ENCODE data around the gene ACMSD.

ACMSD gene

DNA sequence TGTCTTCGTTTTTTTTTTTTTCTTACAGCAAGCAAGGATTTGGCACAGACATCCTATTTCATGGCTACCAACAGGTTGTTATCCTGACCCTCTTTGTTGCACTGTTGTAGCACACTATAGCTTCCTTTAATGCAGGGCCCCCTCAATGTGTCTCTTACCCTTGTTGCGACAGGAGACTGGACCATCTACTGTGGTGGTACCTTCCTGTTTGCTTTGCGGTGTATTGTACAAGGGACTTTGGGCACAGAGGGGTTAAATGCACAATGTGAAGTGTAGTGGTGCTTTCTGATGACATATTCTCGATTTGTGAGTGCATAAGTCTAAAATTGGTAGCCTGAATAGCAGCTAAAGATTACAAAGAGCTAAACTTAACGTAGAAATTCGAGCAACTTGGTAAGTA, 107.7 kb downstream of the ACMSD start:
- no peak for DNase-seq (ENCODE audit: low read depth, low spot score)

DNA sequence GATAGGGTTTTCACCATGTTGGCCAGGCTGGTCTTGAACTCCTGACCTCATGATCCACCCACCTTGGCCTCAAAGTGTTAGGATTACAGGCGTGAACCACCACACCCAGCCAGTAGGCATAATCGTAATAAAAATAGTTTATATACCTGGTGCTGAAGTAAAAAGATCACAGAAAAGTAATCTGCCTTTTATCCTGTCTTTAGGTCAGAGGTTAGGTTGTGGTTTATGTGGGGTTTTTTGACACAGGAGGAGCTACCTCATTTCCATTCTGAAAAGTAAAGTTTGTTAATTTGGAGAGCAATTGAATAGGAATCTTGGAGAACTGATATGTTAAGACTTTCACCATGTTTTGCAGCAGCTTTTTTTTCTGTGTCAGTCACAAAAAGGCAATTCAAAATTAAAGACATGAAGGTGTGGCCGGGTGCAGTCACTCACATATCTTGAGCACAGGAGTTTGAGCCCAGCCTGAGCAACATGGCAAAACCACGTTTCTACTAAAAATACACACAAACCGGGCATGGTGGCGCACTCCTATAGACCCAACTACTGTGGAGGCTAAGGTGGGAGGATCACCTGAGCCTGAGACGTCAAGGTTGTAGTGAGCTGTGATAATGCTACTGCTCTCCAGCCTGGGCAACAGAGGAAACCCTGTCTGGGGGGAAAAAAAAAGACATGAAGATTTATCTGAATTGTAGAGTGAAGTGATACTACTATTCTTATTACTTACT, 111.7 kb downstream of the ACMSD start:
- no peak for DNase-seq (ENCODE audit: low read depth, low spot score)

DNA sequence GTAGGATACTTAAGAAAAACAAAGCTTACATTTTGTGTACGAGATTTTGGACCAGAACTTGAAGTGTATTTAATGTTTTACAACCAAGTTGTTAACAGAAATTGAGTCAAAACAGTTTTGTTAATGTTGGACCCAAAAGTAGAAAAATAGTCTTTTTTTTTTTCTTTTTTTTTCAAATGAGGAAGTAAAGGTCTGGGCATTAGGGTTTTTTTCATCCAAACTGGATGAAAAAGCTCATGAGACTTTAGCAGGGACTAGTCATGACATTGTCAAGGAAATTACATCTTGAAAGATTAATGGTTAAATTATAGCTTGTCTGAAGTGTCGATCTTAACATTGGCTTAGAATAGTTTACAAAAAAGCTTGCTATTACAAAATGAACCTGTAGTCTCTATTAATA, 112.5 kb downstream of the ACMSD start:
- DNase-seq (ENCODE audit: low read depth, low spot score): no peak

Measured in activated CD4-positive, CD25-positive, alpha-beta regulatory T cell treated with anti-CD3 and anti-CD28 coated beads, Interleukin-2, amount 50 U/mL, for 16 hours (primary cell).